Peyer's patch (tissue), 4 donors: Measurements from ENCODE around the gene TRAF3IP3.

Source experiments
- CTCF ChIP-seq, 6 experiments: fragments of 450-650 bp in 4 of 6; fragments of 200-600 bp in 2 of 6; sonication (generic) in 1 of 6; IDR thresholded peaks; one replicate each; pipeline ENCODE4 v1.5.1; 2017 to 2019; ENCODE audit warnings: antibody characterized with exemption in 6 of 6, mild to moderate bottlenecking in 3 of 6, moderate library complexity in 1 of 6
- POLR2A ChIP-seq, 2 donors: fragments of 450-650 bp; IDR thresholded peaks; one replicate each; pipeline ENCODE4 v1.5.1; 2017; ENCODE audit warnings: antibody characterized with exemption in 2 of 2, mild to moderate bottlenecking in 2 of 2, moderate library complexity in 2 of 2

GRCh38 chr1:209817691-209818090 lies 61.8 kb downstream of the TRAF3IP3 start:
- TF ChIP-seq POLR2A (IDR thresholded peaks at IDR 0.05) (no peak), CTCF (IDR thresholded peaks at IDR 0.05) (no peak)
